CD14-positive monocyte (primary cell): ENCODE data around the gene UMPS. TPM values are rescaled to one million over a fixed set of nuclear protein-coding genes. Genes with fewer than 3 reads are reported as not detected.
A peak's percentile ranks its signal among the peaks of the same experiment; 100 is the strongest.

Experiments
- DNase-seq, 3 donors: peaks; one replicate each; pipeline ENCODE4 v3.0.0-alpha.2; 2011 to 2022
- H2AFZ ChIP-seq: 2 replicates; pipeline ENCODE4 v1.6.0; 2012; ENCODE audit warnings: mild to moderate bottlenecking, low read depth, low read length, inconsistent platforms; ENCODE audit not compliant: insufficient read depth, poor library complexity, severe bottlenecking
- H3K27ac ChIP-seq, 2 donors: 1 replicate in 1 of 2; 2 replicates in 1 of 2; pipeline ENCODE4 v1.5.1; 2012 to 2013; ENCODE audit warnings: low read length in 2 of 2, control low read depth in 1 of 2, inconsistent platforms in 1 of 2, low read depth in 1 of 2, mild to moderate bottlenecking in 1 of 2
- H3K27me3 ChIP-seq, 2 donors: one replicate each; pipeline versions ENCODE4 v1.6.0 to v1.6.1; 2011 to 2013; ENCODE audit warnings: low read length in 2 of 2; ENCODE audit not compliant: control insufficient read depth in 2 of 2, insufficient read depth in 2 of 2
- H3K36me3 ChIP-seq, 2 donors: replicated peaks in 1 of 2; 1 replicate in 1 of 2; 2 replicates in 1 of 2; pipeline versions ENCODE4 v1.5.1 to v1.6.1; 2012 to 2013; ENCODE audit warnings: low read length in 2 of 2, control low read depth in 1 of 2, inconsistent platforms in 1 of 2, mild to moderate bottlenecking in 1 of 2; ENCODE audit not compliant: insufficient read depth in 2 of 2, control insufficient read depth in 1 of 2
- H3K4me1 ChIP-seq, 2 donors: 1 replicate in 1 of 2; 2 replicates in 1 of 2; pipeline versions ENCODE4 v1.5.1 to v1.6.1; 2012 to 2013; ENCODE audit warnings: low read length in 2 of 2, control low read depth in 1 of 2, inconsistent platforms in 1 of 2, mild to moderate bottlenecking in 1 of 2, moderate library complexity in 1 of 2; ENCODE audit not compliant: insufficient read depth in 2 of 2, control insufficient read depth in 1 of 2
- H3K4me2 ChIP-seq: replicated peaks from 2 replicates; pipeline ENCODE3; 2012; ENCODE audit warnings: low read length, moderate library complexity, mild to moderate bottlenecking; ENCODE audit not compliant: poor library complexity, severe bottlenecking; ENCODE audit errors: extremely low read depth
- H3K4me3 ChIP-seq, 3 experiments: fragments of 200-600 bp in 1 of 3; sonication (generic) in 1 of 3; replicated peaks in 1 of 3; 1 replicate in 2 of 3; 2 replicates in 1 of 3; pipeline ENCODE4 v1.5.1; 2011 to 2013; ENCODE audit warnings: low read length in 3 of 3, mild to moderate bottlenecking in 3 of 3, control low read depth in 2 of 3, low read depth in 2 of 3, inconsistent platforms in 1 of 3, moderate library complexity in 1 of 3
- H3K79me2 ChIP-seq: 2 replicates; pipeline ENCODE4 v1.6.0; 2012; ENCODE audit warnings: mild to moderate bottlenecking, control low read depth, inconsistent platforms, low read length, moderate library complexity; ENCODE audit not compliant: insufficient read depth
- H3K9ac ChIP-seq: 2 replicates; pipeline ENCODE4 v1.6.0; 2017; ENCODE audit warnings: low read length, mild to moderate bottlenecking; ENCODE audit not compliant: insufficient read depth, poor library complexity, severe bottlenecking
- H3K9me3 ChIP-seq, 2 donors: replicated peaks in 1 of 2; 1 replicate in 1 of 2; 2 replicates in 1 of 2; pipeline versions ENCODE4 v1.5.1 to v1.6.1; 2012 to 2013; ENCODE audit warnings: low read length in 2 of 2, control low read depth in 1 of 2; ENCODE audit not compliant: control insufficient read depth in 1 of 2, insufficient read depth in 1 of 2
- H4K20me1 ChIP-seq: 2 replicates; pipeline ENCODE4 v1.6.0; 2012; ENCODE audit warnings: mild to moderate bottlenecking, low read length, control low read depth, moderate library complexity; ENCODE audit not compliant: insufficient read depth
- H3K27ac Mint-ChIP-seq, 7 donors: one replicate each; pipeline ENCODE4 v1.8.0; 2020; ENCODE audit warnings: mild to moderate bottlenecking in 7 of 7, mixed read lengths in 7 of 7, moderate library complexity in 6 of 7, inconsistent platforms in 2 of 7
- H3K27me3 Mint-ChIP-seq, 3 donors: one replicate each; pipeline ENCODE4 v1.8.0; 2021 to 2022; ENCODE audit warnings: low read depth in 3 of 3, mild to moderate bottlenecking in 3 of 3, mixed read lengths in 3 of 3, moderate library complexity in 3 of 3, inconsistent platforms in 1 of 3
- H3K36me3 Mint-ChIP-seq, 2 donors: one replicate each; pipeline ENCODE4 v1.8.0; 2020; ENCODE audit warnings: mixed read lengths in 2 of 2, inconsistent platforms in 1 of 2, mild to moderate bottlenecking in 1 of 2
- H3K4me1 Mint-ChIP-seq: one replicate; pipeline ENCODE4 v1.8.0; 2020; ENCODE audit warnings: mild to moderate bottlenecking, mixed read lengths
- H3K4me3 Mint-ChIP-seq, 2 donors: one replicate each; pipeline ENCODE4 v1.8.0; 2020; ENCODE audit warnings: mild to moderate bottlenecking in 2 of 2, mixed read lengths in 2 of 2, moderate library complexity in 1 of 2
- H3K9me3 Mint-ChIP-seq, 7 donors: one replicate each; pipeline ENCODE4 v1.8.0; 2020 to 2022; ENCODE audit warnings: mixed read lengths in 7 of 7, mild to moderate bottlenecking in 6 of 7, moderate library complexity in 6 of 7, inconsistent platforms in 2 of 7
- CTCF ChIP-seq: fragments of 200-600 bp; IDR thresholded peaks from one replicate; pipeline ENCODE4 v1.8.0; 2022; ENCODE audit warnings: antibody characterized with exemption, mild to moderate bottlenecking
- WGBS: methylation state at CpG from one replicate; pipeline ENCODE4 v1.1.5; 2013; ENCODE audit warnings: missing lambda C conversion rate; ENCODE audit not compliant: insufficient coverage; 5-methylcytosine and 5-hydroxymethylcytosine counted together
- intact Hi-C, 2 donors: fragments of 100-400 bp; cut with micrococcal nuclease; formaldehyde crosslinking; loops; one replicate each; pipeline versions ENCODE4 v1.15.0 to v1.15.1; 2023
- polyA plus RNA-seq, 3 donors: library from polyadenylated mRNA; depleted of rRNA in 1 of 3; unstranded in 2 of 3; stranded (reverse) in 1 of 3; fragments of 300-500 nt in 2 of 3; fragments of >200 nt in 1 of 3; fragmentation: Illumina TruSeq in 2 of 3; gene quantifications; 1 replicate in 2 of 3; 2 replicates in 1 of 3; pipeline ENCODE4 v1.2.3, GENCODE V29; 2012 to 2021

Gene UMPS
- polyA plus RNA-seq, 3 donors = 4.6 to 13.5 (median 9.1) TPM

GRCh38 chr3:124707656-124708062, 22.6 kb upstream of the UMPS start:
- H3K4me2 ChIP-seq = no peak overlapping the region
- intact Hi-C loops = no loop called here
- TF ChIP-seq CTCF = no peak

GRCh38 chr3:124714223-124714853, 15.9 kb upstream of the UMPS start:
- Histone ChIP-seq H3K27ac (no peak overlapping the region), H3K4me3 (no peak overlapping the region), H3K4me1 (no peaks in the 10 kb centered on the region), H3K9ac (no peak overlapping the region), H3K4me2 (no peak overlapping the region), H3K36me3 (no peaks in the 10 kb centered on the region), H3K79me2 (no peaks in the 10 kb centered on the region), H2AFZ (no peak overlapping the region), H3K27me3 (peaks cover 7 to 9% of the 10 kb centered on the region in 2 donors), H4K20me1 (no peaks in the 10 kb centered on the region), H3K9me3 (no peaks in the 10 kb centered on the region)
- WGBS = no CpG with 5 or more reads among the region's 11 CpGs
- H3K27ac Mint-ChIP-seq = peak overlapping the region in 1 of 7 donors; percentile 31
- H3K36me3 Mint-ChIP-seq = no peaks in the 10 kb centered on the region
- intact Hi-C loops = no loop called here
- H3K4me1 Mint-ChIP-seq = no peaks in the 10 kb centered on the region
- peaks cover 0 to 2% (median 0%) of the 10 kb centered on the region in 7 donors for H3K9me3 Mint-ChIP-seq
- no peak for TF ChIP-seq CTCF
- no peak for DNase-seq
- H3K4me3 Mint-ChIP-seq = no peak overlapping the region
- peaks cover 17 to 40% (median 27%) of the 10 kb centered on the region in 3 donors for H3K27me3 Mint-ChIP-seq

More at GRCh38 chr3:124707656-124708062, 22.6 kb upstream of the UMPS start:
- H3K4me1 ChIP-seq = no peaks in the 10 kb centered on the region
- H4K20me1 ChIP-seq = no peaks in the 10 kb centered on the region
- Mint-ChIP-seq H3K27ac (no peak overlapping the region), H3K9me3 (peaks cover 0 to 3% (median 0%) of the 10 kb centered on the region in 7 donors), H3K36me3 (no peaks in the 10 kb centered on the region), H3K4me1 (peaks cover 3% of the 10 kb centered on the region), H3K4me3 (no peak overlapping the region), H3K27me3 (peaks cover 19 to 38% (median 28%) of the 10 kb centered on the region in 3 donors)
- no peak overlapping the region for H3K4me3 ChIP-seq
- DNase-seq = no peak
- 20% methylated on average over 1 of the region's 1 CpG for WGBS
- no peak overlapping the region for H3K27ac ChIP-seq
- no peaks in the 10 kb centered on the region for H3K9me3 ChIP-seq
- H3K27me3 ChIP-seq = peaks cover 9 to 10% of the 10 kb centered on the region in 2 donors
- no peak overlapping the region for H2AFZ ChIP-seq
- H3K9ac ChIP-seq = no peak overlapping the region
- no peaks in the 10 kb centered on the region for H3K36me3 ChIP-seq
- H3K79me2 ChIP-seq = no peaks in the 10 kb centered on the region
